Uterus (tissue), 4 donors: ENCODE results near the gene HLCS. TPM values are rescaled to one million over a fixed set of nuclear protein-coding genes. Genes with fewer than 3 reads are reported as not detected.

Experiments
- DNase-seq, 2 donors: peaks; one replicate each; pipeline ENCODE4 v3.0.0-alpha.2; 2019 to 2020
- H3K27ac ChIP-seq, 2 donors: fragments of 200-600 bp; sonication (generic); 1 replicate in 1 of 2; 2 replicates in 1 of 2; pipeline ENCODE4 v1.5.1; 2016 to 2018
- H3K27me3 ChIP-seq, 2 donors: fragments of 200-600 bp; sonication (generic); one replicate each; pipeline ENCODE4 v1.5.1; 2018 to 2019; ENCODE audit warnings: control low read depth in 1 of 2
- H3K36me3 ChIP-seq, 2 donors: fragments of 200-600 bp; sonication (generic); one replicate each; pipeline ENCODE4 v1.5.1; 2019; ENCODE audit warnings: control low read depth in 1 of 2
- H3K4me1 ChIP-seq, 2 donors: fragments of 200-600 bp; sonication (generic); one replicate each; pipeline ENCODE4 v1.5.1; 2018 to 2019; ENCODE audit warnings: control low read depth in 1 of 2
- H3K4me3 ChIP-seq, 2 donors: fragments of 200-600 bp; sonication (generic); 1 replicate in 1 of 2; 2 replicates in 1 of 2; pipeline ENCODE4 v1.5.1; 2018 to 2019; ENCODE audit warnings: mild to moderate bottlenecking in 1 of 2
- H3K9me3 ChIP-seq, 2 donors: fragments of 200-600 bp; sonication (generic); one replicate each; pipeline ENCODE4 v1.5.1; 2019; ENCODE audit warnings: control low read depth in 1 of 2
- POLR2A ChIP-seq, 2 donors: fragments of 450-650 bp; IDR thresholded peaks; one replicate each; pipeline ENCODE4 v1.6.1; 2016; ENCODE audit warnings: antibody characterized with exemption in 2 of 2, mild to moderate bottlenecking in 1 of 2, moderate library complexity in 1 of 2
- intact Hi-C: fragments of 100-400 bp; cut with DNase I; formaldehyde crosslinking; loops from one replicate; pipeline ENCODE4 v1.15.1; 2023; ENCODE audit warnings: low total_unique reads
- total RNA-seq, 4 donors: library from RNA; depleted of rRNA in 3 of 4; stranded (reverse); fragments of >200 nt in 3 of 4; gene quantifications; one replicate each; pipeline versions ENCODE4 v1.1.0 to v1.2.4, GENCODE V29; 2014 to 2023
- TF ChIP-seq, protein P1 (sequence below), 4 experiments: fragments of 200-600 bp in 2 of 4; fragments of 450-650 bp in 2 of 4; sonication (generic) in 2 of 4; IDR thresholded peaks; one replicate each; pipeline ENCODE4 v1.5.1; 2016 to 2019; ENCODE audit warnings: antibody characterized with exemption in 4 of 4, mild to moderate bottlenecking in 2 of 4, moderate library complexity in 1 of 4
- donor health status: DM: yes; HTN: yes; CAD: no.

The HLCS gene
- total RNA-seq, 4 donors from 2014 or later, result 3.8 to 31.4 (median 15.4) TPM

DNA sequence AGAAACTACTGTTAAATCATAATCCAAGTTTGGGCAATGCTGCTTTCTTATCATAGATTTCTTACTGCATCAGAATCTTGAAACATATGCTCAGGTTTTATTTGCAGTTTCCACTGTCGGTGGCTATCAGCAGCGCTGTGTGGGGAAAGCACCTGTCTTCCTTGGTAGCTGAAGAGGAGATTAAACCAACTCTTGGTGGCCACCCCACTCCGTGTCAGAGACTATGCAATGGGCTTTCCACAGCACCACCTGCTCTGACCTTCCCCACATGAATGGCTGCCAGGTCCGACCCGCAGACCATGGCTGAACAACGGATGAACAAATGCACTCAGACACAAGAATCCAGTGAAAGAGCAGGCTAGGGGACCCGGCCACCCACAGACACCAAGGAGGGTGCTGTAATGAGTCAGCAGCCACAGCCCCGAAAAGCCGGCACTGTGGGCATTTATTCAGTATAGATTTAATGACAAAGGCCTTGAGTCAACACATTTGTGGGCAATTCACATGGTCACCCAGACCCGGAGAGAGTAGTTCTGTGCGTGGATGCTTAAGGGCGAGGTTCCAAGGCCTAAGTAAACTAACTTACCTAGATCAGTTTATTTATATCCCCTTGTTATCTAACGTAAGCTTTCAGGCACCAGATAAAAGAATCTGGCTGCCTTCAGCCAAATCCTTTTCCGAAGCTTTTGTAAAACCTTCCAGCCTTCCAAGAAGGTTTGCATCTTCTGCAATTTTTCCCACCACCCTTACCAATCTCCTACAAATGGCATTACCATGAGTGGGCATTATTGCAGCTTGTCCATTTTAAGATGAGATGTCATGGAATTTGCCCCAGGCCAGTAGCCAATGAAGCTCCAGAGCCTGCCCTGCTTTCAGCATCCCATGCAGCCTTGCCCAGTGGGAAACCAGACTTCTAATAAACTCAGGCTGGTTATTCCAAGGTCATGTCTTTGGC, 82.7 kb downstream of the HLCS start:
- Histone ChIP-seq H3K36me3 (no peaks in the 10 kb centered on the region), H3K27ac (no peak overlapping the region), H3K27me3 (no peaks in the 10 kb centered on the region), H3K4me1 (no peaks in the 10 kb centered on the region), H3K4me3 (no peak overlapping the region), H3K9me3 (no peaks in the 10 kb centered on the region)
- TF ChIP-seq POLR2A (IDR thresholded peaks at IDR 0.05), result no peak
- TF ChIP-seq, protein P1, sequence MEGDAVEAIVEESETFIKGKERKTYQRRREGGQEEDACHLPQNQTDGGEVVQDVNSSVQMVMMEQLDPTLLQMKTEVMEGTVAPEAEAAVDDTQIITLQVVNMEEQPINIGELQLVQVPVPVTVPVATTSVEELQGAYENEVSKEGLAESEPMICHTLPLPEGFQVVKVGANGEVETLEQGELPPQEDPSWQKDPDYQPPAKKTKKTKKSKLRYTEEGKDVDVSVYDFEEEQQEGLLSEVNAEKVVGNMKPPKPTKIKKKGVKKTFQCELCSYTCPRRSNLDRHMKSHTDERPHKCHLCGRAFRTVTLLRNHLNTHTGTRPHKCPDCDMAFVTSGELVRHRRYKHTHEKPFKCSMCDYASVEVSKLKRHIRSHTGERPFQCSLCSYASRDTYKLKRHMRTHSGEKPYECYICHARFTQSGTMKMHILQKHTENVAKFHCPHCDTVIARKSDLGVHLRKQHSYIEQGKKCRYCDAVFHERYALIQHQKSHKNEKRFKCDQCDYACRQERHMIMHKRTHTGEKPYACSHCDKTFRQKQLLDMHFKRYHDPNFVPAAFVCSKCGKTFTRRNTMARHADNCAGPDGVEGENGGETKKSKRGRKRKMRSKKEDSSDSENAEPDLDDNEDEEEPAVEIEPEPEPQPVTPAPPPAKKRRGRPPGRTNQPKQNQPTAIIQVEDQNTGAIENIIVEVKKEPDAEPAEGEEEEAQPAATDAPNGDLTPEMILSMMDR (IDR thresholded peaks at IDR 0.05), result no peak
- intact Hi-C loops, result no loop called here
- DNase-seq, result no peak

- Histone ChIP-seq H3K9me3 (no peaks in the 10 kb centered on the region), H3K27me3 (no peaks in the 10 kb centered on the region), H3K27ac (no peak overlapping the region), H3K4me1 (no peaks in the 10 kb centered on the region), H3K4me3 (no peak overlapping the region), H3K36me3 (no peaks in the 10 kb centered on the region)
- DNase-seq, result no peak
- intact Hi-C loops, result no loop called here
- TF ChIP-seq POLR2A (IDR thresholded peaks at IDR 0.05), result no peak
- TF ChIP-seq, protein P1 (IDR thresholded peaks at IDR 0.05), result no peak
Measured at GRCh38 chr21:36882776-36883175, 83.7 kb downstream of the HLCS start.

DNA sequence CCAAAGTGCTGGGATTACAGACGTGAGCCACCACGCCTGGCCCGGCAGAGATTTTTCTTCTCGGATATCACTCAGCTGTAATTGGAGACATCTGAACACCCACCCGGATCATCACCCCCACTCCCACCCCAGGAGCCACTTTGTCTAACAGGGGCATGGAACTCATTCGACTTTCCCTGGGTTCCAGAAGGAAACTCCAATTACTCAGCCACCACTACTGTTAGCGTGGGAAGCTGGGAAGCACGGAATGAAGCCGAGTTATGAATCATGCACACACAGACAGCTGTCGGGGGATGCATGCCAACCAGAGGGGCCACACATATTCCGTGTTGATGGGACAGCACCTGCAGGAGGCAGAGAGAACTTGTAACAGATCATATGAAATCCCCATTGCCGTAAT, 85.2 kb downstream of the HLCS start:
- no peak overlapping the region for H3K4me3 ChIP-seq
- H3K27ac ChIP-seq, result no peak overlapping the region
- DNase-seq, result no peak
- TF ChIP-seq, protein P1 (IDR thresholded peaks at IDR 0.05), result no peak
- TF ChIP-seq POLR2A (IDR thresholded peaks at IDR 0.05), result no peak
- H3K36me3 ChIP-seq, result no peaks in the 10 kb centered on the region
- no peaks in the 10 kb centered on the region for H3K9me3 ChIP-seq
- intact Hi-C loops, result no loop called here
- no peaks in the 10 kb centered on the region for H3K4me1 ChIP-seq
- H3K27me3 ChIP-seq, result no peaks in the 10 kb centered on the region

GRCh38 chr21:36879827-36880226, 86.6 kb downstream of the HLCS start:
- Histone ChIP-seq H3K4me3 (no peak overlapping the region), H3K36me3 (no peaks in the 10 kb centered on the region), H3K4me1 (no peaks in the 10 kb centered on the region), H3K9me3 (no peaks in the 10 kb centered on the region), H3K27me3 (no peaks in the 10 kb centered on the region), H3K27ac (no peak overlapping the region)
- TF ChIP-seq, protein P1 (IDR thresholded peaks at IDR 0.05), result no peak
- TF ChIP-seq POLR2A (IDR thresholded peaks at IDR 0.05), result no peak
- no peak for DNase-seq
- intact Hi-C loops, result no loop called here

- no peaks in the 10 kb centered on the region for H3K9me3 ChIP-seq
- DNase-seq, result no peak
- H3K4me1 ChIP-seq, result no peaks in the 10 kb centered on the region
- no peaks in the 10 kb centered on the region for H3K27me3 ChIP-seq
- no peak overlapping the region for H3K27ac ChIP-seq
- TF ChIP-seq, protein P1 (IDR thresholded peaks at IDR 0.05), result no peak
- no peak for TF ChIP-seq POLR2A (IDR thresholded peaks at IDR 0.05)
- no peaks in the 10 kb centered on the region for H3K36me3 ChIP-seq
- intact Hi-C loops, result no loop called here
- no peak overlapping the region for H3K4me3 ChIP-seq
Measured at GRCh38 chr21:36877741-36878140, 88.7 kb downstream of the HLCS start.
